Heart left ventricle (tissue), 13 donors: ENCODE data around the gene SHANK3.

Experiments used
- POLR2A ChIP-seq, 2 donors: fragments of 450-650 bp; IDR thresholded peaks; one replicate each; pipeline ENCODE4 v1.6.1; 2017; ENCODE audit warnings: antibody characterized with exemption in 2 of 2, mild to moderate bottlenecking in 2 of 2, moderate library complexity in 2 of 2
- TF ChIP-seq, protein P1 (sequence below), 12 donors: fragments of 200-600 bp; sonication (generic) in 4 of 12; IDR thresholded peaks; one replicate each; pipeline versions ENCODE4 v1.5.0 to v1.8.0; 2018 to 2022; ENCODE audit warnings: antibody characterized with exemption in 12 of 12, mild to moderate bottlenecking in 5 of 12
- donor health status: ischemic (EF 13 %, LVEDD 7.1; RV severe dilation, severe dysfunction).
- donor health status: DM: no; HTN: yes; CAD: no.
- donor health status: DM: no; HTN: no; CAD: no.
- donor health status: ischemic (EF 25% LVEDD 6.9; RV normal size, moderate dysfunction).
- donor health status: ischemic (EF 25% LVEDD 5.7; RV mildly dilated, moderate dysfunction).
- donor health status: ischemic (EF 35%, LVEDD 5.7; RV mildly dilated, moderate dysfunction).
- donor health status: nonischemic (EF 11% LVEDD 7.7; RV severe dilation, severe dysfunction).
- donor health status: DM: yes; HTN: yes; CAD: no.
- donor health status: PGD.
- donor health status: ischemic (EF 29% LVEDD 5.4; RV normal size, mild dysfunction).
- donor health status: nonischemic (EF 23%, LVEDD 6.1; RV moderate dilation, normal function).

DNA sequence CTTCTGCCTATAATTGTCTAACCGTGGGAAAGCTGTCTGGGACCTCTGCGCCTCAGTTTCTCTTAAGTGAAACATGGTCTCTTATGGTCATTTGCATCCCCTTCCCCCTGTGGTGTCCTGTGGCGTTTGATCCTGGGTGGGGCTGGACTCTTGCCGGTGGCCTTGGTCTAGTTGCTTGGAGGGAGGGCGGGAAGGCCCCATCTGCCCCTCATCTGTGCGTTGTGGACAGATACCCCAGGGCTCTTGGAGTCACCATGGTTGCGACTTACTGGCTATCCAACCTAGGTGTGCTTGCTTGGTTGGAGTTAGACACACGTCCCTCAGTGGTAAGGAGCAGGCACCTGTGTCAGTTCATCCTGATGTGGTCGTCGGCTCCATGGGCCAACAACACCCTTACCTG is 15.2 kb downstream of the SHANK3 start:
- TF ChIP-seq, protein P1, sequence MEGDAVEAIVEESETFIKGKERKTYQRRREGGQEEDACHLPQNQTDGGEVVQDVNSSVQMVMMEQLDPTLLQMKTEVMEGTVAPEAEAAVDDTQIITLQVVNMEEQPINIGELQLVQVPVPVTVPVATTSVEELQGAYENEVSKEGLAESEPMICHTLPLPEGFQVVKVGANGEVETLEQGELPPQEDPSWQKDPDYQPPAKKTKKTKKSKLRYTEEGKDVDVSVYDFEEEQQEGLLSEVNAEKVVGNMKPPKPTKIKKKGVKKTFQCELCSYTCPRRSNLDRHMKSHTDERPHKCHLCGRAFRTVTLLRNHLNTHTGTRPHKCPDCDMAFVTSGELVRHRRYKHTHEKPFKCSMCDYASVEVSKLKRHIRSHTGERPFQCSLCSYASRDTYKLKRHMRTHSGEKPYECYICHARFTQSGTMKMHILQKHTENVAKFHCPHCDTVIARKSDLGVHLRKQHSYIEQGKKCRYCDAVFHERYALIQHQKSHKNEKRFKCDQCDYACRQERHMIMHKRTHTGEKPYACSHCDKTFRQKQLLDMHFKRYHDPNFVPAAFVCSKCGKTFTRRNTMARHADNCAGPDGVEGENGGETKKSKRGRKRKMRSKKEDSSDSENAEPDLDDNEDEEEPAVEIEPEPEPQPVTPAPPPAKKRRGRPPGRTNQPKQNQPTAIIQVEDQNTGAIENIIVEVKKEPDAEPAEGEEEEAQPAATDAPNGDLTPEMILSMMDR (IDR thresholded peaks at IDR 0.05) = no peak
- TF ChIP-seq POLR2A (IDR thresholded peaks at IDR 0.05) = no peak
